Activated CD4-positive, alpha-beta T cell treated with anti-CD3 and anti-CD28 coated beads, Interleukin-2, amount 50 U/mL, for 24 hours (primary cell): ENCODE measurements around the gene KCTD21.
"Not testable (repeated sequence)": the region's sequence is repeated elsewhere in the genome, so short reads cannot be mapped to it uniquely, and the experiment has no call there.

Experiments used
- DNase-seq, 2 donors: peaks; one replicate each; pipeline ENCODE4 v3.0.0-alpha.2; 2020; ENCODE audit warnings: low read depth in 1 of 2, low spot score in 1 of 2

KCTD21 gene

DNA sequence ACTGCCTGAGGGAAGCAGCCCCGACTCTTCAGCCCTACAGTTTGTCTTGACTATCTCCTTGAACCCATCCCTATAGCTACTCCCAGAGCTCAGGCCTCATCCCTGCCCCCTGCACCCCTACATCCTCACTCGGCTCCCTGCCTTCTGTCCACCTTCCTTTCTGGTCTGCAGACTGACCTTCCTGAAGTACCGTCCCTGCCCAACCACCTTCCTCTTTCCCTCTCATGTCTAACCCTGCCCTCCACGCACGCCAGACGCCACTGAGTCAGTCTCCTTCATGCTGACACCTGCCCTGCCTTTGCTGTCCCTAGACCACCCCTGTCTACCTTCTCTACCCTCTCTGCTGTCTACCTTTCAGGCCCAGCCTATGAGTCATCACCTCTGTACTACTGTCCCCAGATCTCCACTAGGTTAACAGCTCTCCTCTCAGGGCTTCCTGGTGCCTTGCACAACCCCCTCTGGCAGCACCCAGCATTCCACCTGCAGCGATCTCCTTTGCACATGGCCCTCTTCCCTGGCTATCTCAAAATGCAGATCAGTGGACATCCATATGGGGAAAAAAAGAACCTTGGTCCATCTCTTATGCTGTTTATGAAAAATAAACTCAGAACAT is 8.9 kb downstream of the KCTD21 start:
- DNase-seq: no peak

DNA sequence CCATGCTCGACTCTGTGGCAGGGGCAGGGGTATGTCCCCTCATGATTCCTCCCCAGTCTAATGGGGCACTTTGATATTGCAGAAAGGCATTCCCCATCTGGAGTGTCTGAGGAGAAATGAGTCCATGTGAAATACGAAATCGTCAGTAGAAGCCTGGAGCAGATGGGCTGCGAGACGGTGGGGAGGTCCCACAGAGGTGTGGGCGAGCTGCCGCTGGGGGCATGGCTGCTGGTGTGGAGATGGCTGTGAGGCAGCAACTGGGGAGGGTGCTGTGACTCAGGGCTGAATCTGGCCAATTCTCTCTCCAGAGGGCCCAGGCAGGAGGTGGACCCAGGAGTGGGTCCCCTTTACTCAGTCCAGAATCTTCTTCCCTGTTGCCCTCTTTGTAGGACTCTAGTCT is 11.2 kb downstream of the KCTD21 start:
- no peak for DNase-seq

DNA sequence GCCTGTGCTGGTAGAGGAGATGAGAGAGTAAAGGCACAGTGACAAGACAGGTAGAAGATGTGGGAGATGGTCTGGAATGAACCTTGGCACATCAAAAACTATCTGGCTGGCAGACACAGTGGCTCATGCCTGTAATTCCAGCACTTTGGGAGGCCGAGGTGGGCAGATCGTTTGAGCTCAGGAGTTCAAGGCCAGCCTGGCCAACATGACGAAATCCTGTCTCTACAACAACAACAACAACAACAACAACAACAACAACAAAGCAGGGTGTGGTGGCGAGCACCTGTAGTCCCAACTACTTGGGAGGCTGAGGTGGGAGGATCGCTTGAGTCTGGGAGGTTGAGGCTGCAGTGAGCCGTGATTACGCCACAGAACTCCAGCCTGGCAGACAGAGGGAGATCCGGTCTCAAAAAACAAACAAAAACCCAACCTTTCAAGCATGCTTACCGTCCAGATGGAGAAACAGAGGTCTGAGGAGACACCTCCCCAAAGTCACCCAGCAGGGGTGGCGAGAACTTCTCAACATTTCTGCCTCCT is 11.8 kb downstream of the KCTD21 start:
- no peak for DNase-seq

DNA sequence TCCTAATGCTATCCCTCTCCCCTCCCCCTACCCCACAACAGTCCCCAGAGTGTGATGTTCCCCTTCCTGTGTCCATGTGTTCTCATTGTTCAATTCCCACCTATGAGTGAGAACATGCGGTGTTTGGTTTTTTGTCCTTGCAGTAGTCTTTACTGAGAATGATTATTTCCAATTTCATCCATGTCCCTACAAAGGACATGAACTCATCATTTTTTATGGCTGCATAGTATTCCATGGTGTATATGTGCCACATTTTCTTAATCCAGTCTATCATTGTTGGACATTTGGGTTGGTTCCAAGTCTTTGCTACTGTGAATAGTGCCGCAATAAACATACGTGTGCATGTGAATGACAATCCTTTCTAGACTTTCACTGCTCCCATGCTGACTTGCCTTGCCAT is 12.6 kb downstream of the KCTD21 start:
- not testable (repeated sequence) for DNase-seq

DNA sequence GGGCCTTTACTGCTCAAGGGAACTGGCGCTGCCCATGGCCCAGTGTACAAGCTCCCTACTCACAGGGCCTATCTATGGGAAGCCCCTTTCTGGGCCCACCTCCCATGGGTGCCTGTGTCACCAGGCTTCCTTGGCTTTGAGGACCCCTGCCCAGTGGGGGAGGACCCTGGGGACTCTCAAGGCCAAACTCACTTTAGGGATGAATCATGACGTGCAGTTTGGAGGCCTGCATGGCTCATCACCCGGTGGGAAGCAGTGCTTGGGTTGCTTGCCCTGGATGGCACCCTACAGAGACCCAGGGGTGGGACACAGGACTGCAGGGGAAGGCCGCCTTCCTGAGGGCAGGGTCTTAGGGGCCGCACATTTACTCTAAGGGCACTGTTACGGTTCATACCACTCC is 16.5 kb downstream of the KCTD21 start:
- no peak for DNase-seq

DNA sequence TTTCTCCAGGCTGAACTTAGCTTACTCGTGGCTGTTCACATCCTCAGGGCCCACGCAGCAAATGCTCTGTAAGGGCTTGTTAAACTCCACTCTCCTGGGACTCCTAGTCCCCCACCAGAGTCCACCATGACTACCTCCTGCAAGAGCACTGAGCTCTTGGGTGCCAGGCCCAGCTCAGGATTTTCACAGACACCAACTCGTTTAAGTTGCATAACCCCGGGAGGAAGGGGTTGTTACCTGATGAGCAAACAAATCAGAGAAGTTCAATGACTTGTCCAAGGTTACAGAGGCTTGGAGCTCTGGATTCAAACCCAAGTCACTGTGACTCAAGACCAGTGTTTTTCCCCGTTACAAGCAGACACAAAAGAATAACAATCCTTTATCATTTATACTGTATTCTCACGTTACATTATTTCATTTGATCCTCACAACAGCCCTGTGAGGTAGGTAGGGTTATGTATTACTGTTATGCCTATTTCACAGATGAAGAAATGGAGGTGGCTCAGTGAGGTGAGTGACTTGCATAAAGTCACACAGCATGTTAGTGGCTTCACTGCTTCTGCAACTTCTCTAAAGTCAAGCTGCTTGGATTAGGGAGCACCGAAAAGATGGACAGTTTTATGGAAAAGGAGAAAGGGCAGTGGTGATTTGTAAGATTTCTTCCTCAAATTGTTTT is 17.4 kb downstream of the KCTD21 start:
- no peak for DNase-seq

DNA sequence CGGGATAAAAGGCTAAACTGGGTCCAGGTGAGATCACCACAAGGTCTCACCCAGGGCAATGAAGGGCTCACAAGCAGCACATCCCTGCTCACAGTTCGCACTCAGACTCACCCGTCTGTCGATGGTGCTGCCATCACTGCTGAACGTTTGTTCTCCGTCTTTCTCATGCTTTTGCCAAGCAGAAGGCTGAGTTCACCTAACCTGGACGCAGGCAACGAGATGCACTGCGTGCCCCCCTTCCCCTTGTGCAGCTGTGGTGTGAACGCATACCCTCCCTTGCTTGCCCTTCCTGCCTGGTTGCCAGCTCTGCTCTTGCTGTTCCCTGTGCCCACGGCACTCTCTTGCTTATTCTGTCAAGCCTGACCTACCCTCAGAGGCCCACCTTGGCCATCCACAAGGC is 18.0 kb downstream of the KCTD21 start:
- no peak for DNase-seq

DNA sequence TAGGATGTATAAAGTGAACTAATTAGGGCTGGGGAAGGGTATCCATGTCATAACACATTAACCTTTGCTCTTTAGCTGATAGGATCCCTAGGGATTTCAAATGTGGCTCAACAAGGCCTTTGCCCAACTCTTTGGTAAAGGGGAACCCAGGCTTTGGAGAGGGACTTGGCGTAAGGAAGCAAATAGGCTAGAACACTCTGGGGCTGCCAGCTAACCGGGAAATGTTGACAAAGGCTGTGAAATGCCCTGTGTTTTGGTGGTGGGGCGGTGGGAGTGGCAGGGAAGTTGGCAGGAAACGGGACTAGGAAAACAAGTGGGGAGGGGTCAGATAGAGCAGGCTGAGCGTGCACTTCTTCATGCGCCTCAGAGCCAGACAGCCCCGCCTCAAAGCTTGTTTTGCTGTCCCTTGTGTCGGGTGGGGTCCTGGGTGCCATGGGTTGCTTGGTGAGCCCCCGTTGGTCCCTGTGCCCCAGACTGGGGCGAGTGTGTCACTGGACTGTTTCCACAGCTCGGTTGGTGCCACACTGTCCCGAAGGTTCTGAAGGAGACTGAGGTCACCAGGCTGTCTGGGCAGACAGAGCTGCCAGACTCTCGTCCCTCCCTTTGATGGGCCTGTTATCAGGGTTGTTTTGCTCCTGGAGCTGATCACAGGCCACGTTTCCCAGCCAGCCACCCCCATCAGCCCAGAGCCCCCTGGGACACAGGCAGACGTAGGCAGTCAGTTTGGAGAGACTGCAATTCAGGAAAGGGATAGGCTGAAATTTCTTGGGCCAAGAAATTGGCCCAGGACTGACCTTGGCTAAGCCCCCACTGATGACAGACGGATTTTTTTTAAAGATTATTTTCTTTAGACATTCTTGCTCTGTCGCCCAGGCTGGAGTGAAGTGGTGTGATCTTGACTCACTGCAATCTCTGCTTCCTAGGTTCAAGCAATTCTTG is 19.6 kb downstream of the KCTD21 start:
- DNase-seq: no peak

DNA sequence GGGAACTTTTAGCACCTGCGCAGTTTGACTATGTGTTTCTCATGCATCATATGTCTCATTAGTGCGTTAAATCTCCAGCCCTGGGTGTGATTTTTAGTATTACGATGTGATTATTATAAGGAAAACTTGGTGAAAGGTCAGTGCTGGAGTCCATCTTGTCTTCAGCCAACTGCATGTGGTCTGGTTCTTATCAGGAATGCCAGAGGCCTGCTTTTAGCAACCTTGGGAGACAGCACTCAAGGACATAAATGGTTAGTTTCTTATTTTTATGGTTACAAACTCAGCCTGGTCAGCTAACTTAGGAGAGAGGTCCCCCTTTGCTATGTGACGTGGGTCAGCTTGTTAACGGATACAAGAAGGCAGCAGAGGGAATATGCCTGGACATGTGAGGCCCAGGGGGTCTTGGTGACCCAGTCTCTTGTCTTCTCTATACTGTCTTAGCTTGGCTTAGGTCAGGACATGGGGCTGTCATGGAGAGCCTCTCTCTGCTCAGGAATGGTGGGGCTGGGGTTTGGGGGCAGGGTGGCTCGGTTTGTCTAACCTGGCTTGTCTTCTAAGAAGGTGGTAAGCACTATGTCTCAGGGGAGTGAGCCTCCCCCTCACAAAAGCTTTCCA is 21.5 kb downstream of the KCTD21 start:
- DNase-seq: no peak

DNA sequence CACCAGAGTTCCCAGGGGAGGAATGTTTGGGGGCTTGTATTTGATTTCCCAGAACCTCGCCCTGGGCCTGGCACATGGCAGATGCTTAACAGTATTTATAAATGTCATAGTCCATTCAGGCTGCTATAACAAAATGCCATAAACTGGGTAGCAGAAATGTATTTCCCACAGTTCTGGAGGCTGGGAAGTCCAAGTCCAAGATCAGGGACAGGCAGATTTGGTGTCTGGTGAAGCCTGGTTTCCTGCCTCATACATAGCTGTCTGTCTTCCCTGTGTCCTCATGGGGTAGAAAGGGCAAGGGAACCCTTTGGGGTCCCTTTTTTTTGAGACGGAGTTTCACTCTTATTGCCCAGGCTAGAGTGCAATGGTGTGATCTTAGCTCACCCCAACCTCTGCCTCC is 24.0 kb downstream of the KCTD21 start:
- no peak for DNase-seq

DNA sequence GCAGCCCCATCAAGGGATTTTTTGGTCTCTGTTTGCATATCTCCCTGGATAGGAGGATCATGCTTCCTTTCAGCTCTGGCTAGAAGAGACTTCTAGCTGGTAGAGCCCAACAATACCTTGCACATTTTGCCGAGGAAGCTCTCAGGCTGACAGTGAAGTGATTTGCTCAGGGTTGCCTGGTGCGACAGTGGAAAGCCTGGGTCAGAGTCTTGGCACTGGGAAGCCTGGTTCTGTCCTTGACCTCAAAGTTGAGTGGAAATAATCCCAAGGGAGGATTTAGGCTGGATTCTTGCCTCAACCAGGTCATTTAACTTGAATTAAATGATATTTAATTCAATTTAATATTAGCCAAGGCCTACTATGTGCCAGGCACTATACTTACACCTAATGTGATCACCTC is 24.6 kb downstream of the KCTD21 start:
- DNase-seq: no peak

DNA sequence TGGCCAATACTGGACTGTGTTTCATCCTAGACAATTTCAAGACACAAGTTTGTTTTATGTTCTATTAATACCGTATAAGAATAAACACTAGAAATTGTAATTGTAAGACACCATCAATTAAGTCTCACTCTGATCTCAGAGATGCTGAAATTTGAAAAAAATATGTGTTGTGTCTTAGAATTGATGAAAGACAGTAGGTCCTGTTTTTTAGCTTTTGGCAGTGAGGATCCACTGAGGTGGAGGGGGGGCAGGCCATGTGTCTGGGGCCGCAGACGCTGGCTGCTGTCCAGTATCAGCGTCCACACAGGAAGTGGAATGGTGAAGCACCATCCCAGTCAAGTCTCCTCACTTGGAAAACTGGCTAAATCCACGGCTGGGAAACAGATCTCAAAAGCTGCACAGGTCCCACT is 26.5 kb downstream of the KCTD21 start:
- DNase-seq: no peak

DNA sequence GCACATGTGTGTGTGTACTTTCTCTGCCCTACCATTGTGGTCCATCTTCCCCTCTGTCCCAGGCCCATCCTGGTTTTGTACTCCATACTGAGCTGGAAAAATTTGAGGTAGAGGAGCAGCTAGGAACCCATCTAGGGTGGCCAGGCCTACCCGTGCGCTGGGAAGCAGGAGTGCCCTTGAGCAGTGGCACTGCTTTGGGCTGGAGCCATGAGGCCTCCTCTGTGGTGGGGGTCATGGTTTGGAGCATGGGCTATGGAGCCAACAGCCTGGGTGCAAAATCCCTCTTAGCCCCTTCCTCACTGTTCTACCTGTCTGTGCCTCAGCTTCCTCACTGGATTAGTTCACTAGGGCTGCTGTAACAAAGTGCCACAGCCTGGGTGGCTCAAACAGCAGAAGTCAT is 27.1 kb downstream of the KCTD21 start:
- no peak for DNase-seq

DNA sequence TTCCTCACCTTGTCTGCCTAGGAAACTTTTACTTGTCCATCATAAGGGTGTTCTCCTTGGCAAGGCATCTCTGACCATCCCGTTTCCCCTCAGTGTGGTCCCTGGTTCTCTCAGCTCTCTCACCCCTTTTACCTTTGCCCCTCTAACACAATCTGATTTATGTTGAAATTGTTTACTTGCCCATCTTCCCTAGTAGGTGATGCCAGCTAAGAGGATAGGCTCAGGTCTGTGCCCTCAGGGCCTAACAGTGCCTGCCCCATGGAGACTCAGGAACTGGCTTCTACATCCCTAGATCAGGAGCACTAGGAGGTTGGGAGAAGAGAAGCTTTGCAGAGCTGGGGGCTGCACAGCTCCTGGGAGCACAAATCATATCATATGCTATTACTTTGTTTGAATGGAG is 27.9 kb downstream of the KCTD21 start:
- DNase-seq: no peak

DNA sequence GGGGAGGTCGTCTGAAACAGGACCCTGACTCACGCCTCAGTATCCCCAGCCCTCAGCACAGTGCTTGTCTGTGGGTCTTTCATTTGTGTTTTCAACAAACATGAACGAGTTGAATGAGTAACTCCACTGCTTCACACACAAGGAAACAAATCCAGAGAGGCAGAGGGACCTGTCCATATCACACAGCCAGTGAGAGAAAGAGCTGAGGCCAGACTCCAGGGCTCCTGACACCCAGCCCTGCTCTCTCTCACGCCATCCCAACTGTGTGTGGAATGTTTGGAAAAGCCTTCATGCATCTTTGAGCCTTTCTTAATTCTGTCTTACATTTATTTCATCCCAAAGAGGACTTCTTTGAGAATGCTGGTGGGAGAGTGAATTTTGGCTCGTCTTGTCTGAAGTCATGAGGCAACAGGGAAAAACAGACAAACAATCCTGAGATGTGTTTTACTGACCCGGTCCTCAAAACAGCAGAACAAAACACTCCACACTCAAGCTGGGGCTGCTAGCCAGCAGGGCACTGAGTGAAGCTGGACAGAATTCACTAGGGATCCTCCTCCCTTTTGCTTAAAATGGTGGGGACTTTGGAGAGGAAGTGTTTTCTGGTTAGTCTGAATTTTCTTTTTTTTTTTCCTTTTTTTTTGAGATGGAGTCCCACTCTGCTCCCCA is 29.3 kb downstream of the KCTD21 start:
- DNase-seq: no peak

DNA sequence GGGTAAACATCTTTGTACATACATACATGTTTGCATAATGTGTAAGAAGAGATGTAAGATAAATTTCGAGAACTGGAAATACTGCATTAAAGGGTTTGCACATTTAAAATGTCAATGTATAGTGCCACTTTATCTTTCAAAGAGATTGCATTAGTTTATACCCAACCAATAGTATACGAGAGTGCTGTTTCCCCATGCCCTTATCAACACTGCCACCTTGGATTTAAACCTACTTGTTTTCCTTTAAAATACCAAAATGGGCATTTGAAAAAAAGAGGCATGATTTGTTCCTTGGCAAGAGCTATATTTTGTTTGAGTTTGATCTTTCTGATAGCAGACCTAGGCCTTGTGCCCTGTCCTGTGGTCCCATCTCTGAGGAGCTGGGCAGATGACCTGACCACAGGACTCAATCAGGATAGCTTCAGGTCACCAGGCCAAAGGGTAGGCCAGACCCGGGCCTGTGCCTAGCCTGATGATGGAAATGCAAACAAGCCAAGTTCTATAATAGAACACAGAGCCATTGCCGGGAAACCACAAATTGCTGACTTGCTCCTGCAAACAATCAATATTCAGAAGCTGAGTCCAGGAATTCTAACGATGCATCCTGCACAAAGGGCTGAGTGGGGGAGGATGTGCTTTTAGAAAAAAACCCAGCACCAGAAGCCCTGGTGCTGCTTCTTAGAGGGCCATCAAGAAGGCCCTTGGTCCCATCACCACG is 32.1 kb downstream of the KCTD21 start:
- no peak for DNase-seq

DNA sequence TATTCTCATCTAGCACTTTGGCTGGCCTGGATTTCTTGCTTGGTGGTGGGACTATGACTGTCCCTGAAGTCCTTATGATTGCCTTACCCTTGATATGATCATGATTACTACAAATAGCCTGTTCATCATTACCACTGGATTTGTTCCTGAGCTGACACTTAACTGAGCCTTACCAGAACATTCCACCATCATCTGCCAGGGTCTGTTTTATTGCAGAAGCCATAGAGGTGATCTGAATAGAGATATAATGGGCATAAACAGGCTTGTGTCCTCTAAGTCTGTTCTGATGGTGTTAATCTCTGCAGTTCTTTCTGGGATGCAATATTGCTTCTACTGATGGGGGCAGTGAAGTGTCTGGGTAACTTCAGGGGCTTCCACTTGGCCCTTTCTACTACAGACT is 36.6 kb downstream of the KCTD21 start:
- no peak for DNase-seq

DNA sequence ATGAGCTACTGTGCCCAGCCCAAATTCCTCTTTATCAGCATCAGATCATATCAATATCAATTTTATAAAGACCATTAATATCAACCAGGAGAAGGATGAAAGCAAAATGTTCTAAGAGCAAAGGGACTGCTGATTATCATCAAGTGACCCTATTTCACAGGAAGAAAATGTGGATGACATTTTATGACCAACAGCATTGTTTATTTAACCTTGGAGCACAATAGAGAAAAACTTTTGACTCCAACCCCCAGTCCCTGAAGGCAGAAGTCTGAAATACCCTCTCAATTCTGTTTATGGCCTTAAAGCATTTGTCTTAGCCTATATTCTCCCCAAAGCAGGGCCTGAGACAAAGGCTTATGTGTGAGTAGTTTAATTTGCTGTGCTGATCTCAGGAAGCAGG is 37.7 kb downstream of the KCTD21 start:
- DNase-seq: no peak

DNA sequence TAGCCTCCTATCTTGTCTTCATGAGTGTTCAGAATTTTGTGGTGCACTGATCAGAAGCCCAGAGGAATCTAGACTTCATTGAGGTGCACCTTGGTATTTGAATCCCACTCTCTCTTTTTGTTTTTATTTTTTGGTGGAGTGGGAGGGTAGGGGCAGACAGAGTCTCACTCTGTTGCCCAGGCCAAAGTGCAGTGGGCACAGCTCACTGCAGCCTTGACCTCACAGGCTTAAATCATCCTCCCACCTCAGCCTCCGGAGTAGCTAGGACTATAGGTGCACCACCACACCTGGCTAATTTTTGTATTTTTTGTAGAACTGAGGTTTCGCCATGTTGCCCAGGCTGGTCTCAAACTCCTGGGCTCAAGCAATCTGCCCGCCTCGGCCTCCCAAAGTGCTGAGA is 38.1 kb downstream of the KCTD21 start:
- no peak for DNase-seq

DNA sequence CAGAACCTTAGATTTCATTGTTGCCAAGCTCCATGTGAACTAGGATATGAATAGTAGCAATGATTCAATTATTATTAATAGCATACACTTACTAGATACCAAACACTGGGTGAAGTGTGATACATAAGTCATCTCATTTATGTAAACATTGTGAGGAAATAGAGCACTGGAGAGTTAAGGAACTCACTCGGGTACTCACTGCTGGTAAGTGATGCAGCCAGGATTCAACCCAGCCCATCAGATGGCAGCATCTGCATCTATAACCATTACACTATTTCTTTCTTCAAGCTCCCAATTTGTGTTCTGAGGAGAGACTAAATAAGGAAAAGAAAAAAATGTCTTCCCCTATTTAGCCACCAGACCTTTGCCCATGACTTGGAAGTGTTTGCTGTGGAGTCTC is 38.8 kb downstream of the KCTD21 start:
- no peak for DNase-seq
